MCF 10A (cell line): ENCODE data around the gene GPC6. TPM values are rescaled to one million over a fixed set of nuclear protein-coding genes. Genes with fewer than 3 reads are reported as not detected.

Experiments used
- BruUV-seq: library from RNA; stranded (reverse); fragments of 400-500 nt; replicated peaks from 2 replicates; lab custom pipeline; 2021; lab: Mats Ljungman, UMichigan
- CTCF ChIA-PET: fragments of 300-600 bp; sonication (Branson Sonifier 250); formaldehyde crosslinking; extraction: SDS; loops from one replicate; lab custom pipeline; 2021; ENCODE audit warnings: antibody characterized with exemption, inconsistent platforms; lab: Yijun Ruan, JAX
- POLR2A ChIA-PET: fragments of 300-600, 350-650 bp; sonication (Branson Sonifier 250); formaldehyde crosslinking; extraction: SDS; loops from one replicate; lab custom pipeline; 2020; ENCODE audit warnings: antibody characterized with exemption, inconsistent platforms; lab: Yijun Ruan, JAX
- DNase-seq: peaks from one replicate; pipeline ENCODE4 v3.0.0-alpha.2; 2018; ENCODE audit not compliant: unreplicated experiment
- H3K27ac Mint-ChIP-seq: one replicate; pipeline ENCODE4 v1.8.0; 2022; ENCODE audit warnings: mild to moderate bottlenecking, low read depth, mixed read lengths; ENCODE audit not compliant: unreplicated experiment
- H3K27me3 Mint-ChIP-seq: one replicate; pipeline ENCODE4 v1.8.0; 2022; ENCODE audit warnings: mixed read lengths; ENCODE audit not compliant: insufficient read depth, unreplicated experiment
- H3K36me3 Mint-ChIP-seq: one replicate; pipeline ENCODE4 v1.8.0; 2022; ENCODE audit warnings: mild to moderate bottlenecking, moderate library complexity, mixed read lengths; ENCODE audit not compliant: insufficient read depth, unreplicated experiment
- H3K4me1 Mint-ChIP-seq: one replicate; pipeline ENCODE4 v1.8.0; 2022; ENCODE audit warnings: mixed read lengths; ENCODE audit not compliant: insufficient read depth, unreplicated experiment
- H3K4me3 Mint-ChIP-seq: one replicate; pipeline ENCODE4 v1.8.0; 2022; ENCODE audit warnings: mild to moderate bottlenecking, moderate library complexity, mixed read lengths; ENCODE audit not compliant: unreplicated experiment
- H3K9me3 Mint-ChIP-seq: one replicate; pipeline ENCODE4 v1.8.0; 2022; ENCODE audit warnings: mixed read lengths; ENCODE audit not compliant: unreplicated experiment
- intact Hi-C: fragments of 100-400 bp; cut with micrococcal nuclease; formaldehyde crosslinking; loops from 2 replicates; pipeline ENCODE4 v1.14.1; 2022
- total RNA-seq: library from RNA; stranded (reverse); gene quantifications from 2 replicates; pipeline ENCODE4 v1.2.3, GENCODE V29; 2022
- TF ChIP-seq, protein P1 (sequence below): fragments of 200-600 bp; IDR thresholded peaks from one replicate; pipeline ENCODE4 v1.8.0; 2022; ENCODE audit warnings: antibody characterized with exemption, mild to moderate bottlenecking; ENCODE audit not compliant: unreplicated experiment

The GPC6 gene
- total RNA-seq, 1 experiment from 2014 or later = 8.4 TPM

DNA sequence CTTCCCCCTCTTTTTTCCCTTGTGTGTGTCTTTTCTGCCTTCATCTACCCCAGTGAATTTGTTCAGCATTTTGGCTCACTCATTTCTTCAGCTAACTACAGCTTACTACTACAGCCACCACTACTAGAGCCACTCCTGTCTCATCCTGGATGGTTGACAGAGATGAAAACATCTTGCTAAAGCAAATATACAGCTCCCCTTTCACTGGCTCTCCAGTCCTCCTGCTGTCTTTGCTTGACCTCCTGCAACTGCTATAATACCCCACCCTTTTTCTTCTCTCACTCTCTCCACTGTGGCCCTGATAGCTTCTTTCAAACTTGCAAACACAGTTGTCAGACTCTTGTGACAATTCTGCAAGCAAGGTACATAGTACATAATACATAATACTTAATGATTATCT is 729.3 kb downstream of the GPC6 start:
- CTCF ChIA-PET = interaction anchor here (0.6 kb wide), 1 partner anchor 1015 kb away, joined by 3 read pairs; no protein-coding TSS in a partner anchor
- no TSS peak for BruUV-seq
- no peak overlapping the region for H3K27ac Mint-ChIP-seq

DNA sequence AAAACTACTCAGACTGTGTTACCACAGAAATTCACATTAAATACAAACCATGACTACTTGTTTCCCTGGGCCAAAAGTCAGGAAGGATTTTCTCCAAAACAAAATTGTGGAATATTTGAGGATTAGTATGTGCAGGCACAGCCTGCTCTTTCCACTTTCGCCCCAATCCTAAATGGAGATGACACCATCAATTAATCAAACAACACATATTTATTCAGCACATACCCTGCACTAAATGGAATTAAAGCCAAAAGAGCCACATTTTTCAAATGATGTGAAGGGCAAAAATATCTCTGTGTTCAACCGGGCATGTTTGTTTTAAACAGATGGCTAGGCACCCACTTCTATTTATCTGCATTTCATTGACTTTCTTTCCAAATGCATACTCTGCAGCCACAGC is 729.8 kb downstream of the GPC6 start:
- Mint-ChIP-seq H3K36me3 (no peaks in the 10 kb centered on the region), H3K9me3 (no peaks in the 10 kb centered on the region), H3K4me1 (peaks cover 5% of the 10 kb centered on the region), H3K27ac (no peak overlapping the region), H3K4me3 (no peak overlapping the region), H3K27me3 (no peaks in the 10 kb centered on the region)
- POLR2A ChIA-PET = no interaction called here
- CTCF ChIA-PET = interaction anchor here (0.6 kb wide), 1 partner anchor 1014 kb away, joined by 3 read pairs; no protein-coding TSS in a partner anchor
- DNase-seq = no peak
- intact Hi-C loops = no loop called here
- no TSS peak for BruUV-seq
- TF ChIP-seq, protein P1, sequence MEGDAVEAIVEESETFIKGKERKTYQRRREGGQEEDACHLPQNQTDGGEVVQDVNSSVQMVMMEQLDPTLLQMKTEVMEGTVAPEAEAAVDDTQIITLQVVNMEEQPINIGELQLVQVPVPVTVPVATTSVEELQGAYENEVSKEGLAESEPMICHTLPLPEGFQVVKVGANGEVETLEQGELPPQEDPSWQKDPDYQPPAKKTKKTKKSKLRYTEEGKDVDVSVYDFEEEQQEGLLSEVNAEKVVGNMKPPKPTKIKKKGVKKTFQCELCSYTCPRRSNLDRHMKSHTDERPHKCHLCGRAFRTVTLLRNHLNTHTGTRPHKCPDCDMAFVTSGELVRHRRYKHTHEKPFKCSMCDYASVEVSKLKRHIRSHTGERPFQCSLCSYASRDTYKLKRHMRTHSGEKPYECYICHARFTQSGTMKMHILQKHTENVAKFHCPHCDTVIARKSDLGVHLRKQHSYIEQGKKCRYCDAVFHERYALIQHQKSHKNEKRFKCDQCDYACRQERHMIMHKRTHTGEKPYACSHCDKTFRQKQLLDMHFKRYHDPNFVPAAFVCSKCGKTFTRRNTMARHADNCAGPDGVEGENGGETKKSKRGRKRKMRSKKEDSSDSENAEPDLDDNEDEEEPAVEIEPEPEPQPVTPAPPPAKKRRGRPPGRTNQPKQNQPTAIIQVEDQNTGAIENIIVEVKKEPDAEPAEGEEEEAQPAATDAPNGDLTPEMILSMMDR = no peak

More for the DNA sequence above, 729.3 kb downstream of the GPC6 start:
- intact Hi-C loops = no loop called here
- TF ChIP-seq, protein P1 = no peak
- POLR2A ChIA-PET = no interaction called here
- no peak overlapping the region for H3K4me3 Mint-ChIP-seq
- no peaks in the 10 kb centered on the region for H3K27me3 Mint-ChIP-seq
- no peaks in the 10 kb centered on the region for H3K36me3 Mint-ChIP-seq
- no peaks in the 10 kb centered on the region for H3K9me3 Mint-ChIP-seq
- no peak for DNase-seq
- H3K4me1 Mint-ChIP-seq = peaks cover 10% of the 10 kb centered on the region

DNA sequence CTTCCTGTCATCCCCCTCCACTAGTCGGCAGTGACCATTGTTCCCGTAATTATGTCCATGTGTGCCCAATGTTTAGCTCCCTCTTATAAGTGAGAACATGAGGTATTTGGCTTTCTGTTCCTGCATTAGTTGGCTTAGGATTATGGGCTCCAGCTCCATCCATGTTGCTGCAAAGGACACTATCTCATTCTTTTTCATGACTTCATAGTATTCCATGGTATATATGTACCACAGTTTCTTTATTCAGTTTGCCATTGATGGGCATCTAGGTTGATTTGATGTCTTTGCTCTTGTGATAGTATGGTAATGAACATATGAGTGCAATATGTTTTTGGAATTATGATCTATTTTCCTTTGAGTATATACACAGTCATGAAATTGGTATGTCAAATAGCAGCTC is 730.8 kb downstream of the GPC6 start:
- ChIA-PET POLR2A (no interaction called here), CTCF (interaction anchor here (0.6 kb wide), 1 partner anchor 1174 kb away, joined by 3 read pairs; no protein-coding TSS in a partner anchor)
- no peaks in the 10 kb centered on the region for H3K36me3 Mint-ChIP-seq
- no peaks in the 10 kb centered on the region for H3K27me3 Mint-ChIP-seq
- TF ChIP-seq, protein P1 = no peak
- BruUV-seq = no TSS peak
- no peak overlapping the region for H3K27ac Mint-ChIP-seq
- H3K4me3 Mint-ChIP-seq = no peak overlapping the region
- no peaks in the 10 kb centered on the region for H3K9me3 Mint-ChIP-seq
- H3K4me1 Mint-ChIP-seq = peaks cover 5% of the 10 kb centered on the region
- DNase-seq = no peak
- intact Hi-C loops = no loop called here

DNA sequence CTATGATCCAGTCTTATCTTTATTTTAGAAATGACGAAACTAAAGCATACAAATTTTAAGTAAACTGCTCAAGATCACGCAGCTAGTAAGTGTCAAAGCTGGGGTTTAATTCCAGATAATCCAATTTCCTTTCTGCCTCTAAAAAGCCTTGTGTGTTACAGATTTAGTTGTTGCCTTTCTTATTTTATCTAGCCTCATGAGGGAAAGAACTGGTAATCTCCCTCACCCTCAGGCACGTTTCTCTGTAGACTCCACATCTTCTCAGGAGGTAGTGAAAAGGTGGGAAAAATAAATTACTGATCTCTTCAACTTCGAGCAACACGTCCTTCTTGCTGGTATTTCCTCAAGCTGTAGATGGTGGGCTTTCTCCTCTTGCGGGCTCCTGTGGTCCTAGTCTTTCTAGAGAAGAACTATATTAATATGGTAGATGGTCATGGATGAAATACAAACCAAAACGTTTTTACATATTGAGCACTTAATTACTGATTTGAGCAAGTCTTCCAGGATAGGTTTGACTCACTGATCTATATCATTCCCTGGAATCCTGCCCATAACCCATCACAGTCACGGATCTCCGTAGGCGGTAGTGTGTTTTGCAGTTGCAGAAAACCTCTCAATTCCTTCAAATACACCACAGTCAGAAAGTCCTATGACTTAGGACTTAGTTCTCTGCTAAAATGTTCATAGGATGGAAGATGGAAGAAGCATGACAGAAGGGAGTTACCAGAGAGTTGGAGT is 733.4 kb downstream of the GPC6 start:
- peaks cover 5% of the 10 kb centered on the region for H3K4me1 Mint-ChIP-seq
- no peak for DNase-seq
- H3K9me3 Mint-ChIP-seq = no peaks in the 10 kb centered on the region
- BruUV-seq = no TSS peak
- CTCF ChIA-PET = no interaction called here
- TF ChIP-seq, protein P1 = no peak
- no peaks in the 10 kb centered on the region for H3K27me3 Mint-ChIP-seq
- POLR2A ChIA-PET = no interaction called here
- no peak overlapping the region for H3K27ac Mint-ChIP-seq
- H3K36me3 Mint-ChIP-seq = no peaks in the 10 kb centered on the region
- intact Hi-C loops = loop anchor here (5.0 kb wide), 1 partner anchor 733 kb away; the partner anchor contains the start of gene GPC6
- no peak overlapping the region for H3K4me3 Mint-ChIP-seq
